PC-3 (cell line): ENCODE measurements around the gene ADGRL3.

ENCODE experiments used
- EZH2 ChIP-seq: fragments of 300-600 bp; sonication (generic); IDR thresholded peaks from one replicate; pipeline ENCODE4 v1.6.1; 2017; ENCODE audit warnings: antibody characterized with exemption, mild to moderate bottlenecking, low read length; ENCODE audit not compliant: unreplicated experiment
- TF ChIP-seq, protein P1 (sequence below): fragments of 300-600 bp; sonication (generic); conservative IDR thresholded peaks from 2 replicates; pipeline ENCODE4 v1.5.1; 2017; ENCODE audit warnings: antibody characterized with exemption, low read depth, mild to moderate bottlenecking, low read length

DNA sequence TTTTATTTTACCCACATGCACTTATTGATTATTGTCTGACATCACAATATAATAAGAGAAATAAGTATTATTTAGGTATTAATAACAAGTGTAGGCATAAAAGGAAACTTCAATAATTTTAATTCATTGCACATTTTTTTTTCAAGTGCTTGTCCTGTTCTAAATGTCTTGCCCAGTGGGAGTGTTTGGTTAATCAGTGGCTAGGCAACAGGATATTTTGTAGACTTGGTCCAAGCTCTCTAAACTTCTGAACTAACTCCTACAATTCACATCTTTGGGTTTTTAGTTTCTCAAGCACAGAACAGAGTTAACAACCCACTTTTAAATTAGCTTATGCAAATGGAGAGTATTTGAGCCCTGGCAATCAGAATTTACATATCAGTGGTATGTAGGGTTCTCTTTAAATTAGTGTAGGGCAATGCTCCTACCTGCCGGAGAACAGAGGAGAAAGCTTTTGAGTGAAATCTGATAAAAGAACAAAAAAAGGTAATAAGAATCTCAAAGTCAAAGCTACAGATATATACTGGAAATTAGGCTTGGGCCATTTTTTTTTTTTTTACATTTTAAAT, 353.5 kb downstream of the ADGRL3 start:
- TF ChIP-seq, protein P1, sequence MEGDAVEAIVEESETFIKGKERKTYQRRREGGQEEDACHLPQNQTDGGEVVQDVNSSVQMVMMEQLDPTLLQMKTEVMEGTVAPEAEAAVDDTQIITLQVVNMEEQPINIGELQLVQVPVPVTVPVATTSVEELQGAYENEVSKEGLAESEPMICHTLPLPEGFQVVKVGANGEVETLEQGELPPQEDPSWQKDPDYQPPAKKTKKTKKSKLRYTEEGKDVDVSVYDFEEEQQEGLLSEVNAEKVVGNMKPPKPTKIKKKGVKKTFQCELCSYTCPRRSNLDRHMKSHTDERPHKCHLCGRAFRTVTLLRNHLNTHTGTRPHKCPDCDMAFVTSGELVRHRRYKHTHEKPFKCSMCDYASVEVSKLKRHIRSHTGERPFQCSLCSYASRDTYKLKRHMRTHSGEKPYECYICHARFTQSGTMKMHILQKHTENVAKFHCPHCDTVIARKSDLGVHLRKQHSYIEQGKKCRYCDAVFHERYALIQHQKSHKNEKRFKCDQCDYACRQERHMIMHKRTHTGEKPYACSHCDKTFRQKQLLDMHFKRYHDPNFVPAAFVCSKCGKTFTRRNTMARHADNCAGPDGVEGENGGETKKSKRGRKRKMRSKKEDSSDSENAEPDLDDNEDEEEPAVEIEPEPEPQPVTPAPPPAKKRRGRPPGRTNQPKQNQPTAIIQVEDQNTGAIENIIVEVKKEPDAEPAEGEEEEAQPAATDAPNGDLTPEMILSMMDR: no peak
- no peak for TF ChIP-seq EZH2
